C4-2B (cell line): ENCODE measurements around the gene SPTLC2.

Source experiments
- CTCF ChIP-seq: fragments of 450-650 bp; conservative IDR thresholded peaks from 2 replicates; pipeline ENCODE4 v1.5.1; 2017; ENCODE audit warnings: mild to moderate bottlenecking
- ZFX ChIP-seq: fragments of 450-650 bp; IDR thresholded peaks from 2 replicates; pipeline ENCODE4 v1.6.1; 2017

DNA sequence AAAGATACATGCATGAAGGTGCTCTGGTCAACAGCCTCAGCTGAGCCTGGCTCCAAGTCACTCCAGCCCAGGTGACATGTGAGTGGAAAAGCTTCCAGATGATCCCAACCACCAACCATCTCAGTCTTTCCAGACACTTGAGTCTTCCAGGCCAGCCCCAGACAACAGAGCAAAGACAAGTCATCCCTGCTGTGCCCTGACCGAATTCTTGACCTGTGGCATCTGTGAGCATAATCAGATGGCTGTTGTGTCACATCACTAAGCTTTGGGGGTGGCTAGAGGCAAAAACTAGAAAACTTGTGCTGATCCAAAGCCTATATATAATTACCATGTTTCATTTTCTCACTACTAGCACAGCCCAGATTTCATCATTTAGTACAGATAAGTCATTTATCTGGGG is 67.0 kb downstream of the SPTLC2 start:
- TF ChIP-seq CTCF (no peak), ZFX (no peak)
